Stimulated activated naive B cell treated with anti-CD40 and anti-IgM and Interleukin-4, amounts not matched to agents 10 μg/mL and 1 μg/mL and 100 μg/mL, for 72 hours (primary cell): ENCODE results near the gene LSM5.

Experiments
- ATAC-seq, 2 donors: fragments of 150-1000 bp; cut with Tn5 transposase; replicated peaks; 2 replicates each; pipeline ENCODE4 v1.10.0; 2021; ENCODE audit warnings: moderate library complexity in 1 of 2
- DNase-seq: peaks from one replicate; pipeline ENCODE4 v3.0.0; 2021
- H3K27ac Mint-ChIP-seq: one replicate; pipeline ENCODE4 v1.8.0; 2022; ENCODE audit warnings: mild to moderate bottlenecking, mixed read lengths
- H3K27me3 Mint-ChIP-seq, 2 donors: one replicate each; pipeline ENCODE4 v1.8.0; 2022; ENCODE audit warnings: mixed read lengths in 2 of 2
- H3K36me3 Mint-ChIP-seq, 2 donors: one replicate each; pipeline ENCODE4 v1.8.0; 2022; ENCODE audit warnings: mixed read lengths in 2 of 2, mild to moderate bottlenecking in 1 of 2
- H3K4me1 Mint-ChIP-seq, 2 donors: one replicate each; pipeline ENCODE4 v1.8.0; 2022; ENCODE audit warnings: mixed read lengths in 2 of 2, mild to moderate bottlenecking in 1 of 2
- H3K4me3 Mint-ChIP-seq, 2 donors: one replicate each; pipeline ENCODE4 v1.8.0; 2022; ENCODE audit warnings: mild to moderate bottlenecking in 2 of 2, mixed read lengths in 2 of 2, moderate library complexity in 1 of 2
- H3K9me3 Mint-ChIP-seq, 2 donors: one replicate each; pipeline ENCODE4 v1.8.0; 2022; ENCODE audit warnings: mixed read lengths in 2 of 2, mild to moderate bottlenecking in 1 of 2

LSM5 gene

GRCh38 chr7:32490127-32490796 lies at the start of gene LSM5:
Gene LSM5, minus strand, starts transcription at chr7:32490380. Its CDS starts 15 bp downstream, at chr7:32490365.
- ATAC-seq (peak; percentile 81 to 88), DNase-seq (peak; percentile 90)
- no peaks in the 10 kb centered on the region for H3K9me3 Mint-ChIP-seq
- H3K27ac Mint-ChIP-seq: peak within 1 kb of the TSS; percentile 95
- peaks cover 5 to 13% of the 10 kb centered on the region in 2 donors for H3K4me1 Mint-ChIP-seq
- H3K36me3 Mint-ChIP-seq: peaks cover 9 to 22% of the 10 kb centered on the region in 2 donors
- peak within 1 kb of the TSS; percentile 88 to 95 for H3K4me3 Mint-ChIP-seq
- no peaks in the 10 kb centered on the region for H3K27me3 Mint-ChIP-seq

- H3K9me3 Mint-ChIP-seq: no peaks in the 10 kb centered on the region
- H3K27me3 Mint-ChIP-seq: no peaks in the 10 kb centered on the region
- no peak overlapping the region for H3K4me3 Mint-ChIP-seq
- no peak overlapping the region for H3K27ac Mint-ChIP-seq
- peaks cover 15 to 33% of the 10 kb centered on the region in 2 donors for H3K4me1 Mint-ChIP-seq
- DNase-seq (no peak), ATAC-seq (no peak)
- peaks cover 14 to 35% of the 10 kb centered on the region in 2 donors for H3K36me3 Mint-ChIP-seq
Observed at GRCh38 chr7:32539366-32539765, 49.2 kb upstream of the LSM5 start.

- no peaks in the 10 kb centered on the region for H3K27me3 Mint-ChIP-seq
- H3K27ac Mint-ChIP-seq: no peak overlapping the region
- no peak for DNase-seq
- H3K36me3 Mint-ChIP-seq: peaks cover 6 to 23% of the 10 kb centered on the region in 2 donors
- no peaks in the 10 kb centered on the region for H3K9me3 Mint-ChIP-seq
- no peak overlapping the region for H3K4me3 Mint-ChIP-seq
- H3K4me1 Mint-ChIP-seq: peaks cover 15 to 20% of the 10 kb centered on the region in 2 donors
- ATAC-seq: no peak
Observed at GRCh38 chr7:32537760-32538159, 47.6 kb upstream of the LSM5 start.

- Mint-ChIP-seq H3K27me3 (no peaks in the 10 kb centered on the region), H3K9me3 (no peaks in the 10 kb centered on the region), H3K36me3 (peaks cover 10 to 29% of the 10 kb centered on the region in 2 donors), H3K27ac (no peak overlapping the region), H3K4me3 (no peak overlapping the region), H3K4me1 (peaks cover 17 to 20% of the 10 kb centered on the region in 2 donors)
- no peak for DNase-seq
- no peak for ATAC-seq
Observed at GRCh38 chr7:32536585-32536984, 46.4 kb upstream of the LSM5 start.

- Mint-ChIP-seq H3K27me3 (no peaks in the 10 kb centered on the region), H3K36me3 (peaks cover 10 to 30% of the 10 kb centered on the region in 2 donors), H3K4me1 (peaks cover 17 to 20% of the 10 kb centered on the region in 2 donors), H3K9me3 (no peaks in the 10 kb centered on the region), H3K27ac (no peak overlapping the region), H3K4me3 (no peak overlapping the region)
- DNase-seq (no peak), ATAC-seq (no peak)
Observed at GRCh38 chr7:32536016-32536415, 45.8 kb upstream of the LSM5 start.

GRCh38 chr7:32535162-32535702 lies 45.1 kb upstream of the LSM5 start:
- H3K36me3 Mint-ChIP-seq: peaks cover 10 to 31% of the 10 kb centered on the region in 2 donors
- no peaks in the 10 kb centered on the region for H3K9me3 Mint-ChIP-seq
- no peak overlapping the region for H3K27ac Mint-ChIP-seq
- no peaks in the 10 kb centered on the region for H3K27me3 Mint-ChIP-seq
- peak; percentile 58 to 63 for ATAC-seq
- peaks cover 17 to 20% of the 10 kb centered on the region in 2 donors for H3K4me1 Mint-ChIP-seq
- peak overlapping the region in 1 of 2 donors; percentile 25 for H3K4me3 Mint-ChIP-seq
- no peak for DNase-seq

- no peak overlapping the region for H3K4me3 Mint-ChIP-seq
- H3K4me1 Mint-ChIP-seq: peaks cover 15 to 19% of the 10 kb centered on the region in 2 donors
- no peak overlapping the region for H3K27ac Mint-ChIP-seq
- DNase-seq (no peak), ATAC-seq (no peak)
- peaks cover 8 to 20% of the 10 kb centered on the region in 2 donors for H3K36me3 Mint-ChIP-seq
- no peaks in the 10 kb centered on the region for H3K27me3 Mint-ChIP-seq
- no peaks in the 10 kb centered on the region for H3K9me3 Mint-ChIP-seq
Observed at GRCh38 chr7:32533276-32534029, 43.3 kb upstream of the LSM5 start.

GRCh38 chr7:32532716-32533115 lies 42.5 kb upstream of the LSM5 start:
- no peaks in the 10 kb centered on the region for H3K9me3 Mint-ChIP-seq
- no peaks in the 10 kb centered on the region for H3K27me3 Mint-ChIP-seq
- peaks cover 13 to 23% of the 10 kb centered on the region in 2 donors for H3K36me3 Mint-ChIP-seq
- H3K4me3 Mint-ChIP-seq: peak overlapping the region in 1 of 2 donors; percentile 16
- DNase-seq (no peak), ATAC-seq (no peak)
- peak overlapping the region; percentile 31 for H3K27ac Mint-ChIP-seq
- peaks cover 15 to 26% of the 10 kb centered on the region in 2 donors for H3K4me1 Mint-ChIP-seq

- DNase-seq (no peak), ATAC-seq (no peak)
- H3K36me3 Mint-ChIP-seq: peaks cover 13 to 23% of the 10 kb centered on the region in 2 donors
- no peaks in the 10 kb centered on the region for H3K27me3 Mint-ChIP-seq
- H3K4me3 Mint-ChIP-seq: no peak overlapping the region
- H3K4me1 Mint-ChIP-seq: peaks cover 15 to 27% of the 10 kb centered on the region in 2 donors
- no peak overlapping the region for H3K27ac Mint-ChIP-seq
- no peaks in the 10 kb centered on the region for H3K9me3 Mint-ChIP-seq
Observed at GRCh38 chr7:32532086-32532485, 41.9 kb upstream of the LSM5 start.

- Mint-ChIP-seq H3K36me3 (peaks cover 13 to 23% of the 10 kb centered on the region in 2 donors), H3K4me3 (no peak overlapping the region), H3K4me1 (peaks cover 11 to 27% of the 10 kb centered on the region in 2 donors), H3K27me3 (no peaks in the 10 kb centered on the region), H3K27ac (no peak overlapping the region), H3K9me3 (no peaks in the 10 kb centered on the region)
- DNase-seq (no peak), ATAC-seq (no peak)
Observed at GRCh38 chr7:32531402-32531801, 41.2 kb upstream of the LSM5 start.

GRCh38 chr7:32525839-32526238 lies 35.7 kb upstream of the LSM5 start:
- H3K9me3 Mint-ChIP-seq: peaks cover 4 to 13% of the 10 kb centered on the region in 2 donors
- no peak overlapping the region for H3K27ac Mint-ChIP-seq
- ATAC-seq (no peak), DNase-seq (no peak)
- peaks cover 3 to 13% of the 10 kb centered on the region in 2 donors for H3K4me1 Mint-ChIP-seq
- peaks cover 23 to 35% of the 10 kb centered on the region in 2 donors for H3K36me3 Mint-ChIP-seq
- no peak overlapping the region for H3K4me3 Mint-ChIP-seq
- no peaks in the 10 kb centered on the region for H3K27me3 Mint-ChIP-seq

- Mint-ChIP-seq H3K36me3 (peaks cover 33 to 46% of the 10 kb centered on the region in 2 donors), H3K4me3 (no peak overlapping the region), H3K9me3 (peaks cover 7 to 20% of the 10 kb centered on the region in 2 donors), H3K27ac (no peak overlapping the region), H3K4me1 (peaks cover 6 to 18% of the 10 kb centered on the region in 2 donors), H3K27me3 (no peaks in the 10 kb centered on the region)
- ATAC-seq (no peak), DNase-seq (no peak)
Observed at GRCh38 chr7:32524631-32525030, 34.5 kb upstream of the LSM5 start.

- peak overlapping the region; percentile 14 for H3K27ac Mint-ChIP-seq
- ATAC-seq (no peak), DNase-seq (no peak)
- H3K4me3 Mint-ChIP-seq: no peak overlapping the region
- peaks cover 6 to 7% of the 10 kb centered on the region in 2 donors for H3K4me1 Mint-ChIP-seq
- H3K36me3 Mint-ChIP-seq: peaks cover 33 to 43% of the 10 kb centered on the region in 2 donors
- H3K27me3 Mint-ChIP-seq: no peaks in the 10 kb centered on the region
- peaks cover 7 to 20% of the 10 kb centered on the region in 2 donors for H3K9me3 Mint-ChIP-seq
Observed at GRCh38 chr7:32522746-32523530, 32.8 kb upstream of the LSM5 start.

- Mint-ChIP-seq H3K27me3 (no peaks in the 10 kb centered on the region), H3K9me3 (peaks cover 8 to 20% of the 10 kb centered on the region in 2 donors), H3K36me3 (peaks cover 46 to 67% of the 10 kb centered on the region in 2 donors), H3K27ac (peak overlapping the region; percentile 88), H3K4me3 (peak overlapping the region in 1 of 2 donors; percentile 50), H3K4me1 (peaks cover 24 to 27% of the 10 kb centered on the region in 2 donors)
- DNase-seq: peak; percentile 6
- peak; percentile 57 to 60 for ATAC-seq
Observed at GRCh38 chr7:32519763-32520162, 29.6 kb upstream of the LSM5 start.
